ENCODE data around the gene UVSSA.

UVSSA gene

GRCh38 chr4:1349359-1350168 lies 2.6 kb downstream of the UVSSA start:
- DNase-seq (ENCODE audit: low spot score) = no peak

GRCh38 chr4:1350169-1350520 lies 3.1 kb downstream of the UVSSA start:
- DNase-seq (ENCODE audit: low spot score) = no peak

- DNase-seq (ENCODE audit: low spot score) = peak; percentile 91
Observed at GRCh38 chr4:1351854-1352566, 5.0 kb downstream of the UVSSA start.

DNA sequence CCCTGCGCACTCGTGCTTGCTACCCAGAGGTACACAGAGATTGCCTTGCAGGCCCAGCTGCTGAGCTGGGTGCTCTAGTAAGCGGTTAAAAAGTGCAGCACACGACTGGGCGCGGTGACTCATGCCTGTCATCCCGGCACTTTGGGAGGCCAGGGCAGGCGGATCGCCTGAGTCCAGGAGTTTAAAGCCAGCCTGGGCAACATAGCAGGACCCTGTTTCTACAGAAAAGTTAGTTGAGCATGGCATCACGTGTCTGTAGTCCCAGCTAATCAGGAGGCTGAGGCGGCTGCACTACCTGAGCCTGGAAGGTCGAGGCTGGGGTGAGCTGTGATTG lies 5.5 kb downstream of the UVSSA start:
- DNase-seq (ENCODE audit: low spot score) = no peak

- DNase-seq (ENCODE audit: low spot score) = no peak
Observed at GRCh38 chr4:1353186-1354055, 6.4 kb downstream of the UVSSA start.

DNA sequence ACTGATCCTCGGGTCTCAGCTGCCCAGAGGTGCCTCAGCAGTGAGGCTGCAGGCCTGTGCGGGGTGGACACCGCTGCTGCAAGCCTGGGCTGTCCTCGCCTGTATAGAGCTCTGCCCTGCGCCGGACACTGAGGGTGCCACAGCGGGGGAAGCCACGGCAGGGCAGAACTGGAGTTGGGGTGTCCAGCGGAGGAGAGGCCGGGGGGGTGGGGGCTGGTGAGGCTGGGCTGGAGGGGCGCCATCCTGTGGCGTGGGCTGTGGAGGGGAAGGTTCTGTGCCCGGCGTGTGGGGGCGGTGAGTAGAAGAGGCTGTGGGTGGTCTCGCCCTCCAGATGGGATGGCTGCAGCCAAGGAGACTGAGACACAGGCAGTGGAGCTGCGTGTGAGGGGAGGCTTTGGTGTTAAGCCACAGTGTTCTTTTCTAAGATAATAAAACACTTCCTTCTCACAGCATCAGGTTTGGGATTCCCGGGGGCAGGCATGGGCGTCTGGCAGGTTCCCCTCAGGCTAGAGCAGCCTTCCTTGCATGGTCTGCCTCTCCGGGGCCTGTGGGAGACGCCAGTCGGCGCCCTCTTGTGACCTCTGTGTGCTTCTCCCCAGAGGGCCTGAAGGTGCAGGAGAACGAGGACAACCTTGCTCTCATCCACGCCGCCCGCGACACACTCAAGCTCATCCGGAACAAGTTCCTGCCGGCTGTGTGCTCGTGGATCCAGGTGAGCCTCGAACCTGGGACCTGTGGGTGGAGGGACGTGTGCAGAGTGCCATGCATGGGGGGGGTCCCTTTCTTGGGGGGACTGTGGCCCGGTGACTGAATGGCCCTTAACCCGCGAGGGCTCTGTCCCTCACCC lies 7.4 kb downstream of the UVSSA start:
- DNase-seq (ENCODE audit: low spot score) = no peak

GRCh38 chr4:1354983-1355275 lies 7.9 kb downstream of the UVSSA start:
- no peak for DNase-seq (ENCODE audit: low spot score)

- DNase-seq (ENCODE audit: low spot score) = no peak
Observed at GRCh38 chr4:1355378-1355777, 8.4 kb downstream of the UVSSA start.

- DNase-seq (ENCODE audit: low spot score) = peak; percentile 85
Observed at GRCh38 chr4:1356181-1356998, 9.4 kb downstream of the UVSSA start.

- DNase-seq (ENCODE audit: low spot score) = no peak
Observed at GRCh38 chr4:1357356-1358248, 10.6 kb downstream of the UVSSA start.

- no peak for DNase-seq (ENCODE audit: low spot score)
Observed at GRCh38 chr4:1358421-1359143, 11.6 kb downstream of the UVSSA start.

GRCh38 chr4:1359144-1359501 lies 12.1 kb downstream of the UVSSA start:
- no peak for DNase-seq (ENCODE audit: low spot score)

DNA sequence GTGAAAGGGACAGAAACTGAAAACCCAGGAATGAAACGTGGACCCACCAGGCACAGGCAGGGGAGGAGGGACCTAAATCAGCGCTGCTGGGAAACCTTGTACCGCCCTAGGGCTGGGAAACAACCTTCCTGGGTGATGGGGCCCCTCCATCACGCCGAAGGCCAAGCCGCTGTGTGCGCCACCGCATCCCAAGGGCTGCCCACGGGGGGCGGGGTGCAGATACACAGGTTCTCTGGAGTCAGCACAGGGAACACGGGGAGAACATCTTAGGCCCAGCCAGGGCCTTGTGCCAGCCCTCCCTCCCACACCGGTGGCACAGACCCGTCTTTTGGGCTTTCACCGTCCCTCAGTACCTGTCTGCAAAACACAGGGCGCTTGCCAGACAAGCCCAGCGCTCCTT lies 13.0 kb downstream of the UVSSA start:
- no peak for DNase-seq (ENCODE audit: low spot score)

DNA sequence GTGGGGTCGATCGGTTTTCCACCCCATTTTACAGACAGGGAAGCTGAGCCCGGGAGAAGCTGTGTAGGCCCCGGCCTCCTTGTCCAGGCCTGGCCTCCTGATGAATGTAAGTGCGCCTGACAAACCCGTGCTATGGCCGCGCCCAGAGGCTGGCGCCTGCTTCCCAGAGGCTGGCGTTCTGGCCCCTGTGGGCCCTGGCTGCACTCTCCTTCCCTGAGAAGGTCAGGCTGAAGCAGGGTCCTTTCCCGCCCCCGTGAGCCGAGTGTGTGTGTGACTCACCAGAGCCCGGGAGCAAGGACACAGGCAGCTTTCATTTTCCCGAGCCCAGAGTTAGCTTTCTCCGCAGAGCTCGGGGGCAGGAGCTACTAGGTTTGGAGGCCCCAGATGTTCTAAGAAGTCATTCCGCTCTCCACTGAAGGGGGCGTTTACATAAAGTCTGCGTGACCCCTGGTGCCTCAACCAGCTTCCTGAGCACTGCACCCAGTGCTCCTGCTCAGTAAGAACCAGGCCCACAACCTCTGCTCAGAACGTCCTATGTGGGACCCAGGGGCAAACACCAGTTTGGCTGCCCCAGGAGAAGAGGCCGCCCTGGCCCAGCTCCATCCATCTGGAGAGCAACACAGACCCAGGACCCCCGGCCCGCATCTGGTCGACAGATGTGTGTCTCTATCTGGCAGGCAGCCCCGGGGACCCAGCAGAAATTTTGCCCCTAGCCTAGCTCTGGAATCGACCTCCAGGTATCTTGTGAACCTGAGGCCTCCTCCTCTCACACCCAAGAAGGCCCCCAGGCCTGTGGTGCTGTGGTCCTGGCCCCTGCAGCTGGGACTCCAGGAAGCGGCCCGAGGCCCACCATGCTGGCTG lies 13.6 kb downstream of the UVSSA start:
- DNase-seq (ENCODE audit: low spot score) = peak; percentile 29

DNA sequence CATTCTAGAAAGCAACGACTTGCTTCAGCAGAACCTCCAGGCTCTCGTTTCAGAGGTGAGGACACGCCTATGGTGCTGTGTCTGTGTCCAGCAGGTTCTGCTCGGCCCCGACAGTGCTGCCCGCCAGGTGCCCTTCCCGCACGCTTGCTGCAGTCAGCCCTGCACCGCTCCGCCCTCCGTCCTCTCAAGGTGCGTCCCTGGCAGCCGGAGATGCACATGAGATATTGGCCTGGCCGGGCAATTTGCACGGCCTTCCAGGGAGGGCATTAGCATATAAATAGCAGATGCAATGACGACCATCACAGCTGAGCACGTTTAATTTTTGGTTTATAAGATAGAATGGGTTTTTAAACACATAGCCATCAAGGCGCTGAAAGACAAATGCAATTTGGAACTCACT lies 14.4 kb downstream of the UVSSA start:
- no peak for DNase-seq (ENCODE audit: low spot score)

DNA sequence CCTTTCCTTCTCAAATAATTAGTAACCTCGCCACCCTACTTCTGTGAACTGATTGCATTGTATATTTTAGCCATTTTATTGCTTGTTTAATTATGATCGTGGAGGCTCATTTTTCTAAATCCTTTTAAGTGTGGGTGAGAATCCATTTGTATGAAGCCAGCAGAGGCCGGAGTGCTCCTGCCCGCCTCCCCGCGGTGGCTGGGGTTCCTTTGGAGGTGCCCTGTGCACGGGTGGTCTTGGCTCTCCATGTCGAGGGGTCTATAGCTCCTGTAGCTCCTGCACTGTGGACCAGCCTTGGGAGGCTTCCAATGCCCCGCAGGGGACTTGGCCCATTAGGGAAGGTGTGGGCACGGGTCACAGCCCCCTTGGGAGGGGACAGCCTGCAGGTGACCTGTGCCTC lies 15.0 kb downstream of the UVSSA start:
- no peak for DNase-seq (ENCODE audit: low spot score)

GRCh38 chr4:1362521-1362920 lies 15.5 kb downstream of the UVSSA start:
- DNase-seq (ENCODE audit: low spot score) = no peak

GRCh38 chr4:1363513-1363912 lies 16.5 kb downstream of the UVSSA start:
- DNase-seq (ENCODE audit: low spot score) = no peak

DNA sequence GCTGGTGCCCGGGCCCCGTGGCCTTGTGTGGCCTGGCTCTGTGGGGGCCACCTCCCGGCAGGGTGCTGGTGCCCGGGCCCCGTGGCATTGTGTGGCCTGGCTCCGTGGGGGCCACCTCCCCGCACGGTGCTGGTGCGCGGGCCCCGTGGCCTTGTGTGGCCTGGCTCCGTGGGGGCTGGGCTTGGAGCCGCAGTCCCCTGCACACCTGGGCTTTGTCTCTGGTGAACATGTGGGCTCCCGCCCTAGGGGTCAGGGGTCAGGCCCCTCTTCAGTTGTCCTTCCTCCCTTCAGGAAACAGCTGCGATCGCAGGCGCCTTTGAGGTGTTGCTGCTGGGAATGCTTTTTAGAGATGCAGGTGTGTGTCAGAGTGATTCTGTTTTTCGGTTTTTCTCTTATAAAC lies 17.2 kb downstream of the UVSSA start:
- DNase-seq (ENCODE audit: low spot score) = no peak
